HCT116 (cell line): Measurements from ENCODE around the gene AMOTL1.
A peak's percentile ranks its signal among the peaks of the same experiment; 100 is the strongest.

Experiments used
- CTCF ChIP-seq, 3 experiments: fragments of 200-600 bp in 1 of 3; sonication (generic) in 1 of 3; IDR thresholded peaks in 2 of 3; conservative IDR thresholded peaks in 1 of 3; 2 replicates each; pipeline ENCODE4 v1.5.1; 2012 to 2017; ENCODE audit warnings: low read depth in 2 of 3, low read length in 2 of 3, antibody characterized with exemption in 1 of 3, borderline replicate concordance in 1 of 3, control low read depth in 1 of 3, mild to moderate bottlenecking in 1 of 3, mixed read lengths in 1 of 3, mixed run types in 1 of 3, moderate library complexity in 1 of 3; ENCODE audit not compliant: insufficient read depth in 1 of 3
- EZH2 ChIP-seq: fragments of 200-600 bp; sonication (generic); IDR thresholded peaks from 2 replicates; pipeline ENCODE4 v1.6.1; 2017; ENCODE audit warnings: antibody characterized with exemption, mixed run types
- EZH2phosphoT487 ChIP-seq: fragments of 200-600 bp; IDR thresholded peaks from 2 replicates; pipeline ENCODE4 v1.6.1; 2018; ENCODE audit warnings: antibody characterized with exemption, borderline replicate concordance
- FOSL1 ChIP-seq: IDR thresholded peaks from 2 replicates; pipeline ENCODE4 v1.6.1; 2012; ENCODE audit warnings: low read depth

GRCh38 chr11:94831529-94831928, 63.4 kb downstream of the AMOTL1 start:
- no peak for TF ChIP-seq FOSL1
- TF ChIP-seq CTCF (IDR thresholded peaks at IDR 0.05 in 2 of 3, conservative IDR thresholded peaks at IDR 0.05 in 1 of 3; ENCODE audit: borderline replicate concordance in 1 of 3, insufficient read depth in 1 of 3, low read depth in 2 of 3, low read length in 2 of 3), result 0 out of 6 replicates have a peak, but pooled peaks of 1 of the 3 experiments have one; percentile 2
- TF ChIP-seq EZH2phosphoT487, result no peak
- no peak for TF ChIP-seq EZH2
